Activated T-cell treated with anti-CD3 and anti-CD28 coated beads for 48 hours (primary cell): Measurements from ENCODE around the gene DUS2.
"Not testable (repeated sequence)": the region's sequence is repeated elsewhere in the genome, so short reads cannot be mapped to it uniquely, and the experiment has no call there.

Experiments used
- DNase-seq: peaks from one replicate; pipeline ENCODE4 v3.0.0-alpha.2; 2020; ENCODE audit warnings: low read depth

The DUS2 gene

GRCh38 chr16:68022728-68023537 lies at the start of gene DUS2, which contains the start of gene DDX28:
Gene DUS2 (plus strand): TSS chr16:68023284. CDS start chr16:68038024, 14,740 bp downstream.
Gene DDX28 (minus strand): TSS chr16:68023232. CDS start chr16:68023202, 30 bp downstream.
- DNase-seq, result peak; percentile 93

- DNase-seq, result no peak
Observed at GRCh38 chr16:67975321-67976105, 47.6 kb upstream of the DUS2 start.

GRCh38 chr16:67976205-67976604 lies 46.9 kb upstream of the DUS2 start:
- no peak for DNase-seq

- DNase-seq, result no peak
Observed at GRCh38 chr16:67977005-67977404, 46.1 kb upstream of the DUS2 start.

- DNase-seq, result no peak
Observed at GRCh38 chr16:67977469-67978227, 45.4 kb upstream of the DUS2 start.

- no peak for DNase-seq
Observed at GRCh38 chr16:67979955-67980678, 43.0 kb upstream of the DUS2 start, which contains the start of gene DPEP3. Gene DPEP3 (minus strand): TSS chr16:67980499. CDS start chr16:67980380, 119 bp downstream.

- DNase-seq, result no peak
Observed at GRCh38 chr16:67982011-67982696, 40.9 kb upstream of the DUS2 start.

GRCh38 chr16:67986949-67987348 lies 36.1 kb upstream of the DUS2 start:
- DNase-seq, result no peak

- no peak for DNase-seq
Observed at GRCh38 chr16:67987460-67988160, 35.5 kb upstream of the DUS2 start.

GRCh38 chr16:67988675-67989074 lies 34.4 kb upstream of the DUS2 start:
- no peak for DNase-seq

- no peak for DNase-seq
Observed at GRCh38 chr16:67989322-67990017, 33.6 kb upstream of the DUS2 start.

GRCh38 chr16:67990018-67990386 lies 33.1 kb upstream of the DUS2 start:
- no peak for DNase-seq

GRCh38 chr16:67992661-67993206 lies 30.4 kb upstream of the DUS2 start:
- DNase-seq, result no peak

GRCh38 chr16:67993207-67994039 lies 29.7 kb upstream of the DUS2 start:
- peak; percentile 86 for DNase-seq

- DNase-seq, result not testable (repeated sequence)
Observed at GRCh38 chr16:67994040-67994408, 29.1 kb upstream of the DUS2 start.

GRCh38 chr16:67995423-67995822 lies 27.7 kb upstream of the DUS2 start:
- DNase-seq, result no peak

- no peak for DNase-seq
Observed at GRCh38 chr16:67996666-67997065, 26.4 kb upstream of the DUS2 start.

GRCh38 chr16:67998231-67998778 lies 24.8 kb upstream of the DUS2 start:
- not testable (repeated sequence) for DNase-seq
